ENCODE data around the gene PROSER3.

PROSER3 gene

GRCh38 chr19:35757749-35758608 lies at the start of gene PROSER3:
PROSER3 (plus strand) TSS chr19:35758176; CDS start chr19:35758216, 40 bp downstream.
- DNase-seq = peak; percentile 94

- no peak for DNase-seq
These were observed 49.6 kb upstream of the PROSER3 start for GRCh38 chr19:35708391-35708790.

- DNase-seq = no peak
These were observed 46.9 kb upstream of the PROSER3 start for GRCh38 chr19:35710784-35711723.

- DNase-seq = no peak
These were observed 45.1 kb upstream of the PROSER3 start for GRCh38 chr19:35712567-35713505.

GRCh38 chr19:35713506-35713850 lies 44.5 kb upstream of the PROSER3 start:
- DNase-seq = no peak

GRCh38 chr19:35713904-35714495 lies 44.0 kb upstream of the PROSER3 start:
- no peak for DNase-seq

GRCh38 chr19:35714601-35715354 lies 43.2 kb upstream of the PROSER3 start:
- no peak for DNase-seq

GRCh38 chr19:35715355-35715809 lies 42.6 kb upstream of the PROSER3 start:
- no peak for DNase-seq

- DNase-seq = no peak
These were observed 41.8 kb upstream of the PROSER3 start for GRCh38 chr19:35715981-35716800.

- DNase-seq = peak; percentile 91
These were observed 40.9 kb upstream of the PROSER3 start for GRCh38 chr19:35716801-35717664.

- no peak for DNase-seq
These were observed 40.2 kb upstream of the PROSER3 start, which contains the start of gene KMT2B for GRCh38 chr19:35717665-35718344. KMT2B (plus strand) TSS chr19:35718003; CDS start chr19:35718019, 16 bp downstream.

- DNase-seq = no peak
These were observed 39.5 kb upstream of the PROSER3 start for GRCh38 chr19:35718345-35719041.

- no peak for DNase-seq
These were observed 38.4 kb upstream of the PROSER3 start for GRCh38 chr19:35719402-35720162.

- no peak for DNase-seq
These were observed 37.8 kb upstream of the PROSER3 start for GRCh38 chr19:35720163-35720524.

GRCh38 chr19:35720648-35721047 lies 37.3 kb upstream of the PROSER3 start:
- DNase-seq = no peak

GRCh38 chr19:35721374-35721773 lies 36.6 kb upstream of the PROSER3 start:
- no peak for DNase-seq

GRCh38 chr19:35722461-35722860 lies 35.5 kb upstream of the PROSER3 start:
- DNase-seq = no peak
